MCF 10A (cell line): Measurements from ENCODE around the gene AGPS. TPM values are rescaled to one million over a fixed set of nuclear protein-coding genes. Genes with fewer than 3 reads are reported as not detected.

Experiments
- BruUV-seq: library from RNA; stranded (reverse); fragments of 400-500 nt; replicated peaks from 2 replicates; lab custom pipeline; 2021; lab: Mats Ljungman, UMichigan
- CTCF ChIA-PET: fragments of 300-600 bp; sonication (Branson Sonifier 250); formaldehyde crosslinking; extraction: SDS; loops from one replicate; lab custom pipeline; 2021; ENCODE audit warnings: antibody characterized with exemption, inconsistent platforms; lab: Yijun Ruan, JAX
- POLR2A ChIA-PET: fragments of 300-600, 350-650 bp; sonication (Branson Sonifier 250); formaldehyde crosslinking; extraction: SDS; loops from one replicate; lab custom pipeline; 2020; ENCODE audit warnings: antibody characterized with exemption, inconsistent platforms; lab: Yijun Ruan, JAX
- DNase-seq: peaks from one replicate; pipeline ENCODE4 v3.0.0-alpha.2; 2018; ENCODE audit not compliant: unreplicated experiment
- H3K27ac Mint-ChIP-seq: one replicate; pipeline ENCODE4 v1.8.0; 2022; ENCODE audit warnings: mild to moderate bottlenecking, low read depth, mixed read lengths; ENCODE audit not compliant: unreplicated experiment
- H3K27me3 Mint-ChIP-seq: one replicate; pipeline ENCODE4 v1.8.0; 2022; ENCODE audit warnings: mixed read lengths; ENCODE audit not compliant: insufficient read depth, unreplicated experiment
- H3K36me3 Mint-ChIP-seq: one replicate; pipeline ENCODE4 v1.8.0; 2022; ENCODE audit warnings: mild to moderate bottlenecking, moderate library complexity, mixed read lengths; ENCODE audit not compliant: insufficient read depth, unreplicated experiment
- H3K4me1 Mint-ChIP-seq: one replicate; pipeline ENCODE4 v1.8.0; 2022; ENCODE audit warnings: mixed read lengths; ENCODE audit not compliant: insufficient read depth, unreplicated experiment
- H3K4me3 Mint-ChIP-seq: one replicate; pipeline ENCODE4 v1.8.0; 2022; ENCODE audit warnings: mild to moderate bottlenecking, moderate library complexity, mixed read lengths; ENCODE audit not compliant: unreplicated experiment
- H3K9me3 Mint-ChIP-seq: one replicate; pipeline ENCODE4 v1.8.0; 2022; ENCODE audit warnings: mixed read lengths; ENCODE audit not compliant: unreplicated experiment
- CTCF ChIP-seq: fragments of 200-600 bp; IDR thresholded peaks from one replicate; pipeline ENCODE4 v1.8.0; 2022; ENCODE audit warnings: antibody characterized with exemption, mild to moderate bottlenecking; ENCODE audit not compliant: unreplicated experiment
- intact Hi-C: fragments of 100-400 bp; cut with micrococcal nuclease; formaldehyde crosslinking; loops from 2 replicates; pipeline ENCODE4 v1.14.1; 2022
- total RNA-seq: library from RNA; stranded (reverse); gene quantifications from 2 replicates; pipeline ENCODE4 v1.2.3, GENCODE V29; 2022

The AGPS gene
- total RNA-seq, 1 experiment from 2014 or later: 49.5 TPM

- POLR2A ChIA-PET: interaction anchor here (0.6 kb wide), 1 partner anchor 46 kb away, joined by 4 read pairs; no protein-coding TSS in a partner anchor
- no peaks in the 10 kb centered on the region for H3K27me3 Mint-ChIP-seq
- intact Hi-C loops: no loop called here
Observed at GRCh38 chr2:177460973-177461585, 68.5 kb downstream of the AGPS start.

GRCh38 chr2:177464549-177464948, 72.0 kb downstream of the AGPS start:
- no peak overlapping the region for H3K4me3 Mint-ChIP-seq
- peaks cover 6% of the 10 kb centered on the region for H3K4me1 Mint-ChIP-seq
- peaks cover 33% of the 10 kb centered on the region for H3K36me3 Mint-ChIP-seq
- H3K27me3 Mint-ChIP-seq: no peaks in the 10 kb centered on the region
- BruUV-seq: no TSS peak
- ChIA-PET POLR2A (no interaction called here), CTCF (interaction anchor here (0.6 to 1.8 kb wide), 5 partner anchors 10 to 261 kb away, joined by 3 to 6 read pairs (median 4); no protein-coding TSS in a partner anchor)
- H3K9me3 Mint-ChIP-seq: no peaks in the 10 kb centered on the region
- intact Hi-C loops: no loop called here
- DNase-seq: no peak
- no peak for TF ChIP-seq CTCF
- no peak overlapping the region for H3K27ac Mint-ChIP-seq

More at GRCh38 chr2:177460973-177461585, 68.5 kb downstream of the AGPS start:
- no peak overlapping the region for H3K4me3 Mint-ChIP-seq
- peaks cover 7% of the 10 kb centered on the region for H3K9me3 Mint-ChIP-seq
- no TSS peak for BruUV-seq
- CTCF ChIA-PET: interaction anchor here (0.6 kb wide), 2 partner anchors 49 to 139 kb away, joined by 4 to 6 read pairs; no protein-coding TSS in a partner anchor
- no peak for TF ChIP-seq CTCF
- H3K4me1 Mint-ChIP-seq: no peaks in the 10 kb centered on the region
- no peak overlapping the region for H3K27ac Mint-ChIP-seq
- DNase-seq: no peak
- peaks cover 45% of the 10 kb centered on the region for H3K36me3 Mint-ChIP-seq

GRCh38 chr2:177465400-177466138, 73.0 kb downstream of the AGPS start:
- H3K27me3 Mint-ChIP-seq: no peaks in the 10 kb centered on the region
- H3K4me1 Mint-ChIP-seq: peaks cover 6% of the 10 kb centered on the region
- peaks cover 43% of the 10 kb centered on the region for H3K36me3 Mint-ChIP-seq
- H3K4me3 Mint-ChIP-seq: no peak overlapping the region
- H3K27ac Mint-ChIP-seq: no peak overlapping the region
- no peaks in the 10 kb centered on the region for H3K9me3 Mint-ChIP-seq
- intact Hi-C loops: no loop called here
- no peak for DNase-seq
- ChIA-PET POLR2A (interaction anchor here (0.6 to 1.2 kb wide), 3 partner anchors 9 to 1042 kb away, joined by 3 read pairs; no protein-coding TSS in a partner anchor), CTCF (interaction anchor here (0.9 to 1.8 kb wide), 2 partner anchors 12 to 15 kb away, joined by 3 to 6 read pairs; no protein-coding TSS in a partner anchor)
- no TSS peak for BruUV-seq
- no peak for TF ChIP-seq CTCF
